ENCODE measurements around the gene HTT.
A peak's percentile ranks its signal among the peaks of the same experiment; 100 is the strongest.
"Not testable (repeated sequence)": the region's sequence is repeated elsewhere in the genome, so short reads cannot be mapped to it uniquely, and the experiment has no call there.

HTT gene

GRCh38 chr4:3130201-3130600 is 55.7 kb downstream of the HTT start:
- Mint-ChIP-seq H3K36me3 (peaks cover 35 to 62% of the 10 kb centered on the region in 2 donors), H3K27me3 (no peaks in the 10 kb centered on the region), H3K27ac (peak overlapping the region; percentile 20), H3K9me3 (no peaks in the 10 kb centered on the region), H3K4me1 (peaks cover 9 to 11% of the 10 kb centered on the region in 2 donors), H3K4me3 (no peak overlapping the region)
- DNase-seq (no peak), ATAC-seq (replicated peaks) (no peak)

- Mint-ChIP-seq H3K36me3 (peaks cover 33 to 58% of the 10 kb centered on the region in 2 donors), H3K27me3 (no peaks in the 10 kb centered on the region), H3K4me3 (no peak overlapping the region), H3K4me1 (peaks cover 9 to 11% of the 10 kb centered on the region in 2 donors), H3K27ac (peak overlapping the region; percentile 33), H3K9me3 (no peaks in the 10 kb centered on the region)
- no peak for DNase-seq
- no peak for ATAC-seq (replicated peaks)
Observed at GRCh38 chr4:3130826-3131225, 56.3 kb downstream of the HTT start.

GRCh38 chr4:3134201-3134600 is 59.7 kb downstream of the HTT start:
- peaks cover 25 to 55% of the 10 kb centered on the region in 2 donors for H3K36me3 Mint-ChIP-seq

GRCh38 chr4:3135155-3136011 is 60.9 kb downstream of the HTT start:
- no peaks in the 10 kb centered on the region for H3K27me3 Mint-ChIP-seq
- peaks cover 24 to 51% of the 10 kb centered on the region in 2 donors for H3K36me3 Mint-ChIP-seq
- no peaks in the 10 kb centered on the region for H3K9me3 Mint-ChIP-seq
- no peak overlapping the region for H3K4me3 Mint-ChIP-seq
- H3K4me1 Mint-ChIP-seq: peaks cover 9 to 11% of the 10 kb centered on the region in 2 donors
- no peak for ATAC-seq (replicated peaks)
- H3K27ac Mint-ChIP-seq: peak overlapping the region; percentile 31
- DNase-seq: no peak

More at GRCh38 chr4:3134201-3134600, 59.7 kb downstream of the HTT start:
- peaks cover 9 to 11% of the 10 kb centered on the region in 2 donors for H3K4me1 Mint-ChIP-seq
- ATAC-seq (replicated peaks): no peak
- no peaks in the 10 kb centered on the region for H3K27me3 Mint-ChIP-seq
- peak overlapping the region; percentile 26 for H3K27ac Mint-ChIP-seq
- DNase-seq: no peak
- no peaks in the 10 kb centered on the region for H3K9me3 Mint-ChIP-seq
- no peak overlapping the region for H3K4me3 Mint-ChIP-seq

- no peaks in the 10 kb centered on the region for H3K27me3 Mint-ChIP-seq
- H3K36me3 Mint-ChIP-seq: peaks cover 13 to 40% of the 10 kb centered on the region in 2 donors
- H3K27ac Mint-ChIP-seq: no peak overlapping the region
- no peaks in the 10 kb centered on the region for H3K9me3 Mint-ChIP-seq
- DNase-seq (no peak), ATAC-seq (replicated peaks) (no peak)
- H3K4me1 Mint-ChIP-seq: peaks cover 0 to 4% of the 10 kb centered on the region in 2 donors
- H3K4me3 Mint-ChIP-seq: no peak overlapping the region
Observed at GRCh38 chr4:3136454-3136853, 62.0 kb downstream of the HTT start.

- H3K27ac Mint-ChIP-seq: no peak overlapping the region
- no peaks in the 10 kb centered on the region for H3K27me3 Mint-ChIP-seq
- no peaks in the 10 kb centered on the region for H3K9me3 Mint-ChIP-seq
- H3K4me3 Mint-ChIP-seq: no peak overlapping the region
- peaks cover 0 to 4% of the 10 kb centered on the region in 2 donors for H3K4me1 Mint-ChIP-seq
- no peak for DNase-seq
- ATAC-seq (replicated peaks): no peak
- peaks cover 19 to 35% of the 10 kb centered on the region in 2 donors for H3K36me3 Mint-ChIP-seq
Observed at GRCh38 chr4:3137908-3138307, 63.4 kb downstream of the HTT start.

- H3K36me3 Mint-ChIP-seq: peaks cover 45 to 48% of the 10 kb centered on the region in 2 donors
- H3K27me3 Mint-ChIP-seq: no peaks in the 10 kb centered on the region
- H3K4me3 Mint-ChIP-seq: no peak overlapping the region
- no peaks in the 10 kb centered on the region for H3K4me1 Mint-ChIP-seq
- no peak overlapping the region for H3K27ac Mint-ChIP-seq
- no peaks in the 10 kb centered on the region for H3K9me3 Mint-ChIP-seq
- ATAC-seq (replicated peaks) (no peak), DNase-seq (no peak)
Observed at GRCh38 chr4:3145234-3145924, 70.9 kb downstream of the HTT start.

- H3K27me3 Mint-ChIP-seq: no peaks in the 10 kb centered on the region
- DNase-seq: no peak
Observed at GRCh38 chr4:3148926-3149325, 74.4 kb downstream of the HTT start.

GRCh38 chr4:3151238-3151637 is 76.8 kb downstream of the HTT start:
- not testable (repeated sequence) for H3K9me3 Mint-ChIP-seq; H3K27me3 Mint-ChIP-seq; H3K4me3 Mint-ChIP-seq; DNase-seq; H3K4me1 Mint-ChIP-seq; ATAC-seq (replicated peaks)
- Mint-ChIP-seq H3K36me3 (peaks cover 50 to 62% of the 10 kb centered on the region in 2 donors), H3K27ac (peak overlapping the region; percentile 15)

More at GRCh38 chr4:3148926-3149325, 74.4 kb downstream of the HTT start:
- H3K4me1 Mint-ChIP-seq: no peaks in the 10 kb centered on the region
- no peak overlapping the region for H3K27ac Mint-ChIP-seq
- no peak overlapping the region for H3K4me3 Mint-ChIP-seq
- no peaks in the 10 kb centered on the region for H3K9me3 Mint-ChIP-seq
- ATAC-seq (replicated peaks): no peak
- peaks cover 53 to 62% of the 10 kb centered on the region in 2 donors for H3K36me3 Mint-ChIP-seq

- no peak for DNase-seq
- Mint-ChIP-seq H3K27ac (peak overlapping the region; percentile 15), H3K4me3 (no peak overlapping the region), H3K9me3 (peaks cover 5 to 13% of the 10 kb centered on the region in 2 donors), H3K27me3 (no peaks in the 10 kb centered on the region), H3K36me3 (peaks cover 56 to 70% of the 10 kb centered on the region in 2 donors), H3K4me1 (peaks cover 12 to 15% of the 10 kb centered on the region in 2 donors)
- no peak for ATAC-seq (replicated peaks)
Observed at GRCh38 chr4:3157366-3157765, 82.9 kb downstream of the HTT start.

- peaks cover 14 to 24% of the 10 kb centered on the region in 2 donors for H3K4me1 Mint-ChIP-seq
- peak overlapping the region; percentile 21 for H3K27ac Mint-ChIP-seq
- DNase-seq (no peak), ATAC-seq (replicated peaks) (no peak)
- H3K27me3 Mint-ChIP-seq: no peaks in the 10 kb centered on the region
- H3K36me3 Mint-ChIP-seq: peaks cover 65 to 73% of the 10 kb centered on the region in 2 donors
- H3K4me3 Mint-ChIP-seq: no peak overlapping the region
- H3K9me3 Mint-ChIP-seq: peaks cover 9 to 13% of the 10 kb centered on the region in 2 donors
Observed at GRCh38 chr4:3158841-3159240, 84.4 kb downstream of the HTT start.

GRCh38 chr4:3160438-3160837 is 86.0 kb downstream of the HTT start:
- Mint-ChIP-seq H3K4me1 (peaks cover 17 to 27% of the 10 kb centered on the region in 2 donors), H3K27ac (no peak overlapping the region)

GRCh38 chr4:3161044-3161443 is 86.6 kb downstream of the HTT start:
- not testable (repeated sequence) for H3K27me3 Mint-ChIP-seq; H3K27ac Mint-ChIP-seq; DNase-seq; H3K4me3 Mint-ChIP-seq; ATAC-seq (replicated peaks)
- H3K9me3 Mint-ChIP-seq: peaks cover 12 to 13% of the 10 kb centered on the region in 2 donors
- peaks cover 71 to 81% of the 10 kb centered on the region in 2 donors for H3K36me3 Mint-ChIP-seq
- peaks cover 17 to 27% of the 10 kb centered on the region in 2 donors for H3K4me1 Mint-ChIP-seq

More at GRCh38 chr4:3160438-3160837, 86.0 kb downstream of the HTT start:
- ATAC-seq (replicated peaks) (peak in 1 of 2 donors; percentile 41), DNase-seq (no peak)
- Mint-ChIP-seq H3K36me3 (peaks cover 66 to 77% of the 10 kb centered on the region in 2 donors), H3K27me3 (no peaks in the 10 kb centered on the region), H3K4me3 (peak overlapping the region in 1 of 2 donors; percentile 20), H3K9me3 (peaks cover 12 to 13% of the 10 kb centered on the region in 2 donors)

GRCh38 chr4:3166434-3166833 is 92.0 kb downstream of the HTT start:
- peaks cover 24 to 51% of the 10 kb centered on the region in 2 donors for H3K4me1 Mint-ChIP-seq
- H3K27me3 Mint-ChIP-seq; ATAC-seq (replicated peaks); DNase-seq; H3K4me3 Mint-ChIP-seq: not testable (repeated sequence)
- H3K27ac Mint-ChIP-seq: peak overlapping the region; percentile 22
- peaks cover 79 to 96% of the 10 kb centered on the region in 2 donors for H3K36me3 Mint-ChIP-seq
- H3K9me3 Mint-ChIP-seq: peaks cover 13 to 17% of the 10 kb centered on the region in 2 donors

Measured in stimulated activated naive B cell treated with anti-CD40 and anti-IgM and Interleukin-4, amounts not matched to agents 10 μg/mL and 1 μg/mL and 100 μg/mL, for 72 hours (primary cell).